ENCODE results near the gene KLRC2.
"Not testable (repeated sequence)": the region's sequence is repeated elsewhere in the genome, so short reads cannot be mapped to it uniquely, and the experiment has no call there.

DNA sequence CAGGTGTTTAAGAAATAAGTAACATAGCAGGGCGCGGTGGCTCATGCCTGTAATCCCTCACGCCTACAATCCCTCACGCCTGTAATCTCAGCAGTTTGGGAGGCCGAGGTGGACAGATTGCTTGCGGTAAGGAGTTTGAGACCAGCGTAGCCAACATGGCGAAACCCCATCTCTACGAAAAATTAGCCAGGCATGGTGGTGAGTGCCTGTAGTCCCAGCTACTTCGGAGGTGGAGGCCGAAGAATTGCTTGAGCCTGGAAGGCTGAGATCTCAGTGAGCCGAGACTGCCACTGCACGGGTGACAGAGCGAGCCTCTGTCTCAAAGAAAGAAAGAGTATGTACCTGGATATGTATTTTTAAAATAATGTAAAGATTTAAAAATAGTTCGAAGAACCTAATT is 39.6 kb downstream of the KLRC2 start:
- TF ChIP-seq EZH2 (IDR thresholded peaks at IDR 0.05; ENCODE audit: insufficient read depth, poor library complexity, severe bottlenecking); EZH2phosphoT487 (IDR thresholded peaks at IDR 0.05; ENCODE audit: insufficient read depth, low read depth): not testable (repeated sequence)
